Neuron (in vitro differentiated cells): ENCODE results near the gene THOC5.
"Not testable (repeated sequence)": the region's sequence is repeated elsewhere in the genome, so short reads cannot be mapped to it uniquely, and the experiment has no call there.

Experiments used
- H2AFZ ChIP-seq: one replicate; pipeline ENCODE4 v1.6.1; 2013; ENCODE audit warnings: low read depth, mild to moderate bottlenecking, inconsistent platforms, low read length, moderate library complexity
- H3K27me3 ChIP-seq: one replicate; pipeline ENCODE4 v1.6.1; 2013; ENCODE audit warnings: low read length; ENCODE audit not compliant: insufficient read depth
- H3K36me3 ChIP-seq: one replicate; pipeline ENCODE4 v1.6.1; 2013; ENCODE audit warnings: low read length; ENCODE audit not compliant: insufficient read depth
- H3K4me1 ChIP-seq: one replicate; pipeline ENCODE4 v1.6.1; 2013; ENCODE audit warnings: low read length; ENCODE audit not compliant: insufficient read depth
- H3K4me3 ChIP-seq: 2 replicates; pipeline ENCODE4 v1.5.1; 2013; ENCODE audit warnings: mild to moderate bottlenecking, low read length, moderate library complexity
- H3K9me3 ChIP-seq: one replicate; pipeline ENCODE4 v1.6.1; 2013; ENCODE audit warnings: low read length

THOC5 gene

DNA sequence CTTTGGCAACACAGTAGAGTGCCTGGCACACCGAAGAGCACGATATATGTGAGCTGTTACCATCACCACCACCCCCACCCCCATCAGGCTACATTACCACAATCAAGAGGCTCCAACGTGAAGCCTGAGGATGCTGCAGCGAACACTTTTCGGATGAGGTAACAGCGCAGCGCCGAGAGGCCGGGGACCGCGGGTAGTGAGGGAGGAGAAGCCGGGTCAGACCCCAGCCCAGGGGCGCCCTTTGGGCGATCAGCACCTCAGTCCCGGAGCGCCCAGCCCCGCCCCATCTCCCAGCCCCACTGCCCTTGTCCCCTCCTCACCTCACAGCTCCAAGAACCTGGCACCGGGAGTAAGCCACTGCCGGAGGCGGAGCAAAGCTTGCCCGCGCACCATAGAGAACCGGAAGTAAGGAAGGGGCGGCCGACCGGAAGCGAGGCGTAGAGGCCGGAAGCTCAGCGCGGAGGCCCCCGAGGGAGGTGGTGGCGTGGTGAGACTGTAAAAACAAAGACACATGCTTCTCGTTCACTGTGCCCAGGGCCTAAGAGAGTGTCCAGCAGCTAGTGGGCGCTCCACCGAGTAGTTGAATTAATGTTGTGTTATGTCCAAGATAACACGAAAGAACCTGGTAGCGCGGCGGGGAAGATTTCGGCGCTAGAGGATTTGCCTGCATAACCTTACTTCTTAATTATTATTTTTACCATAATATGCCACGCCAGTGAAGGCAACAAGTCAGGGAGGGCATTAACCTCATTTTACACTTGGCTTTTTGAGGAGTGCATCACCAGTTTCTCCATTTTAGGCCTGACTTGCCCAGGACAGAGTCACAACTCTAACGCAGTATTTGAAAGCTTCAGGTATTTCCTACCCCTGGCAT is at the start of gene THOC5:
TSS of gene THOC5 (minus strand) at position 407 of the 874 bp plus-strand sequence. CDS start 4,610 bp downstream, outside the sequence.
- Histone ChIP-seq H2AFZ (peak within 1 kb of the TSS; percentile 63), H3K4me3 (peak within 1 kb of the TSS; percentile 95), H3K4me1 (peaks cover 3% of the 10 kb centered on the region), H3K9me3 (peaks cover 2% of the 10 kb centered on the region), H3K36me3 (peaks cover 48% of the 10 kb centered on the region), H3K27me3 (no peaks in the 10 kb centered on the region)

DNA sequence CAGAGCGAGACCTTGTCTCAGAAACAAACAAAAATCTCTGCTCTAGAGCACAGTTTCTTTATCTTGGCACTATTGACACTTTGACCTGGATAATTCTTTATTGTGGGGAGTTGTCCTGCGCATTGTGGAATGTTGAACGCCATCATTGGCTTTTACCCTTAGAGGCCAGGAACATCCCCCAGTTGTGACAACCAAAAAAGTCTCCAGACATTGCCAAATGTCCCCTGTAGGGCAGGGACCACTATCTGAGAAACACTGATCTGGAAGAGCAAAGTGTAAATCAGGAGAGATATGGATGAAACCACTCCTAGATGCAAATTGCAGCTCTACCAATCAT is 45.1 kb upstream of the THOC5 start:
- Histone ChIP-seq H3K9me3 (no peaks in the 10 kb centered on the region), H3K4me1 (no peaks in the 10 kb centered on the region), H3K27me3 (no peaks in the 10 kb centered on the region), H2AFZ (no peak overlapping the region), H3K36me3 (no peaks in the 10 kb centered on the region), H3K4me3 (no peak overlapping the region)

DNA sequence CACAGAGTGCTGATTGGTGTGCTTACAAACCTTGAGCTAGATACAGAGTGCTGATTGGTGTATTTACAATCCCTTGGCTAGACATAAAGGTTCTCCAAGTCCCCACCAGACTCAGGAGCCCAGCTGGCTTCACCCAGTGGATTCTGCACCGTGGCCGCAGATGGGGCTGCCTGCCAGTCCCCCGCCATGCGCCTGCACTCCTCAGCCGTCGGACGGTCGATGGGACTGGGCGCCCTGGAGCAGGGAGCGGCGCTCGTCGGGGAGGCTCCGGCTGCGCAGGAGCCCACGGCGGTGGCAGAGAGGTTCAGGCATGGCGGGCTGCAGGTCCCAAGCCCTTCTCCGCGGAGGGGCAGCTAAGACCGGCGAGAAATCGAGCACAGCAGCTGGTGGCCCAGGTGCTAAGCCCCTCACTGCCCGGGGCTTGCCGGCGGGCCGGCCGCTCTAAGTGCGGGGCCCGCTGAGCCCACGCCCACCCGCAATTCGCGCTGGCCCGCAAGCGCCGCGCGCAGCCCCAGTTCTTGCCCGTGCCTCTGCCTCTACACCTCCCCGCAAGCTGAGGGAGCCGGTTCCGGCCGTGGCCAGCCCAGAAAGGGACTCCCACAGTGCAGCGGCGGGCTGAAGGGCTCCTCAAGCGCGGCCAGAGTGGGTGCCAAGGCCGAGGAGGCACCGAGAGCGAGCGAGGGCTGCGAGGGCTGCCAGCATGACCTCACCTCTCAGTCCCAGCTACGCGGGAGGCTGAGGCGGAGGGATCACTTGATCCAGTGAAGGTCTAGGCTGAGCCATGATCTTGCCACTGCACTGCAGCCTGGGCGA is 44.5 kb upstream of the THOC5 start:
- not testable (repeated sequence) for H3K9me3 ChIP-seq, H3K4me1 ChIP-seq, H3K36me3 ChIP-seq, H2AFZ ChIP-seq, H3K4me3 ChIP-seq, H3K27me3 ChIP-seq

DNA sequence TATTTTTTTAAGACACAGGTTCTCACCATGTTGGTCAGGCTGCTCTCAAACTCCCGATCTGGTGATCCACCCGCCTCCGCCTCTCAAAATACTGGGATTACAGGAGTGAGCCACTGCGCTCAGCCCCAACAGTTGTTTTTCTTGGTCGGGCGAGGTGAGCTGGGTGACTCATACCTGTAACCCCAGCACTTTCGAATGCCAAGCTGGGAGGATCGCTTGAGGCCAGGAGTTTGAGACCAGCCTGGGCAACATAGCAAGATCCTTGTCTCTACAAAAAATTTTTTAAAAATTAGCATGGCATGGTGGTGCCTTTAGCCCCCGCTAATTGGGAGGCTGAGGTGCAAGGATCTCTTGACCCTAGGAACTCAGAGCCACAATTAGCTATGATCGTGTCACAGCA is 42.9 kb upstream of the THOC5 start:
- H3K36me3 ChIP-seq, result no peaks in the 10 kb centered on the region
- H3K27me3 ChIP-seq, result no peaks in the 10 kb centered on the region
- H3K4me1 ChIP-seq, result no peaks in the 10 kb centered on the region
- no peaks in the 10 kb centered on the region for H3K9me3 ChIP-seq
- H3K4me3 ChIP-seq, result no peak overlapping the region
- H2AFZ ChIP-seq, result no peak overlapping the region

DNA sequence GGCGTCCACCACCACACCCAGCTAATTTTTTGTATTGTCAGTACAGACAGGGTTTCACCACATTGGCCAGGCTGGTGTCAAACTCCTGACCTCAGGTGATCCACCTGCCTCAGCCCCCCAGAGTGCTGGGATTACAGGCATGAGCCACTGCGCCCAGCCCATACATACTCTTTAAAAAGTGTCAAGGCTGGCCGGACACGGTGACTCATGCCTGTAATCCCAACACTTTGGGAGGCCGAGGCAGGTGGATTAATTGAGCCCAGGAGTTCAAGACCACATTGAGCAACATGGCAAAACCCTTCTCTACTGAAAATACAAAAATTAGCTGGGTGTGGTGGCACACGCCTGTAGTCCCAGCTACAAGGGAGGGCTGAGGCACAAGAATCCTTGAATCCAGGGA is 40.9 kb upstream of the THOC5 start:
- not testable (repeated sequence) for H3K9me3 ChIP-seq, H3K4me1 ChIP-seq, H3K27me3 ChIP-seq, H3K36me3 ChIP-seq, H3K4me3 ChIP-seq, H2AFZ ChIP-seq

DNA sequence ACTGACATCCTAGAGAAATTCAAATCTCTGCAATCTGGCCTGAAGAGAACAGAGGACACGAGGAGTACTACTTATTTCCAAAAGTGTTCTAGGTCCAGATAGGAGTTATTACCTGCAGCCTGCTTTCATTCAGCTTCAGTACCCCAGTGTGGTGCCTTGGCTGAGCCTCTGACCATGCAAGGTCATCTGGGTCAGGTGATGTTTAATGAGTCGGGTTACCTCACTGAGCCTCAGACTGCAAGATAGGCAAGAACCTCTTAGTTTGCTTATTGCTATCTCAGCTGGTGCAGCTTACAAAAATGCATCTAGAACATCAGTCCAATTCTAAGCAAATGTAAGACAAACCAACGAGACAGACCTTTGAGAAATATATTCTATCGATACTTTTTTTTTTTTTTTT is 40.4 kb upstream of the THOC5 start:
- no peaks in the 10 kb centered on the region for H3K4me1 ChIP-seq
- no peaks in the 10 kb centered on the region for H3K9me3 ChIP-seq
- no peak overlapping the region for H2AFZ ChIP-seq
- no peaks in the 10 kb centered on the region for H3K27me3 ChIP-seq
- H3K4me3 ChIP-seq, result no peak overlapping the region
- no peaks in the 10 kb centered on the region for H3K36me3 ChIP-seq

DNA sequence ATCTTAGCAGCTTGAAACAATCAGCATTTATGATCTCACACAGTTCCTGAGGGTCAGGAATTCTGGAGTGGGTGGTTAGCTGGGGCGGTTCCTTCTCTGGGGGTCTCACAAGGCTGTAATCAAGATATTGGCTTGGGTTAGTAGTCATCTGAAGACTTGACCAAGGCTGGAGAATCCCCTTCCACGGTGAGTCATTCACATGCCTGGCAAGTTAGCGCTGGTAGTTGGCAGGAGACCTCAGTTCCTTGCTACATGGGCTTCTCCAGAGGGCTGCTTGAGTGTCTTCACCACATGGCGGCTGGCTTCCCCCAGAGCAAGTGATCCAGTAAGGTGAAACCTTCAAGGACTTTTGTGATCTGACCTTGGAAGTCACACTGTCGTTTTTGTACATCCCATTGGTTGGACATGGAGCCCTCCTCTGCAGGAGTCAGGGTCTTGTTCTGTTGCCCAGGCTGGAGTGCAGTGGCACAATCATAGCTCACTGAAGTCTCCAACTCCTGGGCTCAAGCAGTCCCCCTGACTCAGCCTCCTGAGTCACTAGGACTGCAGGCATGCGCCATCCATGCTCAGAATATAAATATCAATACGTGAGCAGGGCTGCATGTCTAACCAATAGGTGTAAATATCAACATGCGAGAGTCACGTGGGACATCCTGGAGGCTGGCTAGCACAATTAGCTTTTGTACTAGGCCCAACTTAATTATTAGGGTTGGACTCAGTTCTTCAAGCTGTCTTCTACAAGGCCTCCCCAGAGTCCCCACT is 34.6 kb upstream of the THOC5 start:
- no peaks in the 10 kb centered on the region for H3K27me3 ChIP-seq
- no peaks in the 10 kb centered on the region for H3K4me1 ChIP-seq
- no peaks in the 10 kb centered on the region for H3K36me3 ChIP-seq
- no peak overlapping the region for H3K4me3 ChIP-seq
- no peaks in the 10 kb centered on the region for H3K9me3 ChIP-seq
- no peak overlapping the region for H2AFZ ChIP-seq

DNA sequence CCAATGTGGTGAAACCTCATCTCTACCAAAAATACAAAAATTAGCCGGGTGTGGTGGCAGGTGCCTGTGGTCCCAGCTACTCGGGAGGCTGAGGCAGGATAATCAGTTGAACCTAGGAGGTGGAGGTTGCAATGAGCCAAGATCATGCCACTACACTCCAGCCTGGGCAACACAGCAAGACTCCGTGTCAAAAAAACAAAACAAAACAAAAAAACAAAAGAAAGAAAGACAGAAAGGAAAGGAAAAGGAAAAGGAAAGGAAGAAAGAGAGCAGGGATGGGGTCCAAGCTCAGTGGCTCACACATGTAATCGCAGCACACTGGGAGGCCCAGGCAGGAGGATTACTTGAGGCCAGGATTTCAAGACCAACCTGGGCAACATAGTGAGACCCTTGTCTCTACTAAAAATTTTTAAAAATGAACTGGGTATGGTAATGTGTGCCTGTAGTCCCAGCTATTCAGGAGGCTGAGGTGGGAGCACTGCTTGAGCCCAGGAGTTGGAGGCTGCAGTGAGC is 32.7 kb upstream of the THOC5 start:
- not testable (repeated sequence) for H3K9me3 ChIP-seq, H3K4me1 ChIP-seq, H2AFZ ChIP-seq, H3K4me3 ChIP-seq, H3K36me3 ChIP-seq, H3K27me3 ChIP-seq

DNA sequence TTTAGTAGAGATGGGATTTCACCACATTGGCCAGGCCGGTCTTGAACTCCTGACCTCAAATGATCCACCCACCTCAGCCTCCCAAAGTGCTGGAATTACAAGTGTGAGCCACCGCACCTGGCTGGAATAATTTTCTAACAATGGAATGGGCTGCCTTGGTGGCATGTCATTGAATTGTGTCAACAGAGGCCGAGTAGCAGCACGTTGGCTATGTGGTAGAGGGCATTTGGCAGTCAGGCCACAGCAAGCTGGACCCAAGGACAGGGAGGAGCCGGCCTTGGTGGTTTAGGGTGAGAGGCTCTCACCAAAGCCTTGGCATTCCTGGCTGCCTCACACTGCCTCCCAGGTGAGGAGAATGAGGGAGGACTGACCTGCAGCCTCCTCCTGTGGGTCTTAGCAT is 31.4 kb upstream of the THOC5 start:
- peaks cover 10% of the 10 kb centered on the region for H3K4me1 ChIP-seq
- H3K27me3 ChIP-seq, result no peaks in the 10 kb centered on the region
- no peaks in the 10 kb centered on the region for H3K36me3 ChIP-seq
- H2AFZ ChIP-seq, result no peak overlapping the region
- H3K4me3 ChIP-seq, result no peak overlapping the region
- H3K9me3 ChIP-seq, result no peaks in the 10 kb centered on the region

DNA sequence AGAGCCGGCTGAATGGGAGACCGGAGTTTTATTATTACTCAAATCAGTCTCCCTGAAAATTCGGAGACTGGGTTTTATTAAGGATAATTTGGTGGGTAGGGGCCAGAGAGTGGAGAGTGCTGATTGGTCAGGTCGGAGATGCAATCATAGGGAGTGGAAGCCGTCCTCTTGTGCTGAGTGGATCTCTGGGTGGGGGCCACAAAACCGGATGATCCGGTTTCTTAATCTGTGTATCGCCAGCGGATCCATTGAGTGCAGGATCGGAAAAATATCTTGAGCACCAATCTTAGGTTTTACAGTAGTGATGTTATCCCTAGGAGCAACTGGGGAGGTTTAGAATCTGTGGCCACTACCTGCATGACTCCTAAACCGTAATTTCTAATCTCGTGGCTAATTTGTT is 28.2 kb upstream of the THOC5 start:
- peak overlapping the region; percentile 71 for H3K4me3 ChIP-seq
- no peaks in the 10 kb centered on the region for H3K9me3 ChIP-seq
- H3K36me3 ChIP-seq, result peaks cover 7% of the 10 kb centered on the region
- H2AFZ ChIP-seq, result no peak overlapping the region
- peaks cover 12% of the 10 kb centered on the region for H3K4me1 ChIP-seq
- no peaks in the 10 kb centered on the region for H3K27me3 ChIP-seq

DNA sequence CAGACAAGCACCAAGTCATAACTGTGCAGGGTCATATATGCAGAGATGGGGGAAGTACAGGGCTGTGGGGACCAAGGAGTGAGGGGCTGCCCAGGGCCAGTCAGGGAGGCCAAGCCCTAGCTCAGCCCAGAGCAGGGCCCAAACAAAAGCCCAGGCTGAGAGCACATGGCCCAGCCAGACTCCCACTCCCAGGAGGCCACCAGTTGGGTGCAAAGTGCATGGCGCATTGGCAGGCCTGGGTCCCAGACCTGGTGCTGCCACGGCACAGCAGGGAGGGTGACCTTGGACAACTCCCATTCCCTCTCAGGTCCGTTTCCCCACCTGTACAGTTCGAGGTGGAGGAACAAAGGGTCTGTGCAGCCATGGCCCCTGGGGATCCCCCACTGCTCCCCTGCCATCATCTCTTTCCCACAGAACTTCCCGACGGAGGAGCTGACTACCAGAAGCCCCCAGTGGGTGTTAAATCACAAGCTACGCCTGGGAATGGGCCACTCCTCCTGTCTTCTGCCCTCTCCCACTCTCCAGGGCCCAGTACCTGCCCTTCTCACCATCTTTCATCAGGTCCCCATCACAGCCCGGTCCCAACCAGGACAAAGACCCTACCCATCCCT is 26.7 kb upstream of the THOC5 start:
- Histone ChIP-seq H3K9me3 (no peaks in the 10 kb centered on the region), H3K27me3 (no peaks in the 10 kb centered on the region), H2AFZ (peak overlapping the region; percentile 91), H3K36me3 (peaks cover 7% of the 10 kb centered on the region), H3K4me1 (peaks cover 12% of the 10 kb centered on the region), H3K4me3 (peak overlapping the region; percentile 71)

DNA sequence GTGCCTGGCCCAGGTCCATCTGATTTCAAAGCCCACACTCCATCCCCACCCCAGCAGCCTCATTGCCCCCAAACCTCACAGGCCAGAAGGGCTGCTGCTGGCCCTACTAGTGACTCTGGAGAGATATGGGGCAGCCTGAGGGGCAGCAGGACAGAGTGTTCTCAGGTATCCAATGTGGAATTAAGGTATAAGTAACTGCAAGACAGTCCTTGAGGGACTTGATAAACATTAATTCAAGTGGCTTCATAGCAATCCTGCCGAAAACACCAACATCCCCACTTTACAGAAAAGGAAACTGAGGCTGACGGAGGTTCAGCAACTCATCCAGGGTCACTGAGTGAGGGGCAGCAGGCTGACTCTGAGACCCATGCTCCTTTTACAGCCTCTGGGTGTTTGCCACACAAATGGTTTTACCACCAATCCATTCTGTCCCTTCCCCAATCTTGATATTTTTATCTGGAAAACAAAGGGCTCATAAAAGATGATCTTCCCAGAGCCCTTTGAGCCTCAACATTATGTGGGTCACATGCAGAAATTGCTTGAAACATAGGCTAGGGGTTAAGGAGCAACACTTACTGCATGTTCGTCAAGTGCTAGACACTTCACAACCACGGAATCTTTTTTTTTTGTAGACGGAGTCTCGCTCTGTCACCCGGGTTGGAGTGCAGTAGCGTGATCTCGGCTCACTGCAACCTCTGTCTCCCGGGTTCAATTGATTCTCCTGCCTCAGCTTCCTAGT is 25.1 kb upstream of the THOC5 start:
- Histone ChIP-seq H3K36me3 (peaks cover 7% of the 10 kb centered on the region), H3K9me3 (no peaks in the 10 kb centered on the region), H3K4me1 (peaks cover 12% of the 10 kb centered on the region), H3K27me3 (no peaks in the 10 kb centered on the region), H3K4me3 (no peak overlapping the region), H2AFZ (no peak overlapping the region)
